ENCODE data around the gene KMT5B.

The KMT5B gene

GRCh38 chr11:68186061-68186460 is 27.0 kb downstream of the KMT5B start:
- DNase-seq (ENCODE audit: low read depth in 3 of 3) = no peak

GRCh38 chr11:68181719-68182451 is 31.2 kb downstream of the KMT5B start:
- DNase-seq (ENCODE audit: low read depth in 3 of 3) = no peak

GRCh38 chr11:68179847-68180246 is 33.2 kb downstream of the KMT5B start:
- DNase-seq (ENCODE audit: low read depth in 3 of 3) = no peak

- DNase-seq (ENCODE audit: low read depth in 3 of 3) = no peak
Observed at GRCh38 chr11:68177877-68178276, 35.2 kb downstream of the KMT5B start.

GRCh38 chr11:68173926-68174325 is 39.2 kb downstream of the KMT5B start:
- no peak for DNase-seq (ENCODE audit: low read depth in 3 of 3)

GRCh38 chr11:68169442-68169841 is 43.7 kb downstream of the KMT5B start:
- DNase-seq (ENCODE audit: low read depth in 3 of 3) = no peak

- DNase-seq (ENCODE audit: low read depth in 3 of 3) = no peak
Observed at GRCh38 chr11:68168694-68169093, 44.4 kb downstream of the KMT5B start.

GRCh38 chr11:68167474-68167873 is 45.6 kb downstream of the KMT5B start:
- no peak for DNase-seq (ENCODE audit: low read depth in 3 of 3)

- no peak for DNase-seq (ENCODE audit: low read depth in 3 of 3)
Observed at GRCh38 chr11:68166969-68167368, 46.1 kb downstream of the KMT5B start.

- DNase-seq (ENCODE audit: low read depth in 3 of 3) = no peak
Observed at GRCh38 chr11:68165601-68166000, 47.5 kb downstream of the KMT5B start.

- no peak for DNase-seq (ENCODE audit: low read depth in 3 of 3)
Observed at GRCh38 chr11:68164437-68164836, 48.7 kb downstream of the KMT5B start.

GRCh38 chr11:68163691-68164090 is 49.4 kb downstream of the KMT5B start:
- no peak for DNase-seq (ENCODE audit: low read depth in 3 of 3)

GRCh38 chr11:68160100-68160695 is 52.9 kb downstream of the KMT5B start:
- DNase-seq (ENCODE audit: low read depth in 3 of 3) = no peak

- DNase-seq (ENCODE audit: low read depth in 3 of 3) = no peak
Observed at GRCh38 chr11:68159665-68160064, 53.4 kb downstream of the KMT5B start.

- no peak for DNase-seq (ENCODE audit: low read depth in 3 of 3)
Observed at GRCh38 chr11:68159161-68159560, 53.9 kb downstream of the KMT5B start.

- DNase-seq (ENCODE audit: low read depth in 3 of 3) = no peak
Observed at GRCh38 chr11:68158580-68158979, 54.5 kb downstream of the KMT5B start.

- DNase-seq (ENCODE audit: low read depth in 3 of 3) = no peak
Observed at GRCh38 chr11:68153742-68154141, 59.4 kb downstream of the KMT5B start.

- DNase-seq (ENCODE audit: low read depth in 3 of 3) = no peak
Observed at GRCh38 chr11:68150037-68150436, 63.1 kb downstream of the KMT5B start.

GRCh38 chr11:68149417-68149816 is 63.7 kb downstream of the KMT5B start:
- no peak for DNase-seq (ENCODE audit: low read depth in 3 of 3)

- no peak for DNase-seq (ENCODE audit: low read depth in 3 of 3)
Observed at GRCh38 chr11:68148879-68149278, 64.2 kb downstream of the KMT5B start.

GRCh38 chr11:68148071-68148805 is 64.9 kb downstream of the KMT5B start:
- no peak for DNase-seq (ENCODE audit: low read depth in 3 of 3)

- no peak for DNase-seq (ENCODE audit: low read depth in 3 of 3)
Observed at GRCh38 chr11:68146704-68147474, 66.2 kb downstream of the KMT5B start.

Measured in stimulated activated CD4-positive, alpha-beta T cell treated with anti-CD3 and anti-CD28 coated beads, TNF-alpha, amount 100 ng/mL, for 48 hours (primary cell).